ENCODE results near the gene USP31.

DNA sequence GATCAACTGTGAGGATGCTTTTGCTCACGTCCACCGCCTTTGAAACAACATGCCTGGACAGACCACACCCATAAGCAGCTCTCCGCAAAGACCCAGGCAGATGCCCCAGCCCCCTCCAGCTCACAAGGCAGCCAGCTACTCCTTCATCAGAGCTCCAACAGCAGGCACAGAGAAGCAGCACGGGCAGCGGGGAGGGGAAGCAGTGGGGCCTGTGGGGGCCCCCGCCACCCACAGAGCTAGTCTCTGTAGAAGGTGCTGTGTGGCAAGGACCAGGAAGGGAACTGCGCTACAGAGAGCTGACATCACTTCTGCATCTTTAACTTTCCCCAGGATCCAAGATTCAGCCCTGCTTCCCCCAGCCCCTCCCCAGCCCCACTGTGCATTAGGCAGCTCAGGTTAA, 23.3 kb upstream of the USP31 start:
- TF ChIP-seq, protein P1, sequence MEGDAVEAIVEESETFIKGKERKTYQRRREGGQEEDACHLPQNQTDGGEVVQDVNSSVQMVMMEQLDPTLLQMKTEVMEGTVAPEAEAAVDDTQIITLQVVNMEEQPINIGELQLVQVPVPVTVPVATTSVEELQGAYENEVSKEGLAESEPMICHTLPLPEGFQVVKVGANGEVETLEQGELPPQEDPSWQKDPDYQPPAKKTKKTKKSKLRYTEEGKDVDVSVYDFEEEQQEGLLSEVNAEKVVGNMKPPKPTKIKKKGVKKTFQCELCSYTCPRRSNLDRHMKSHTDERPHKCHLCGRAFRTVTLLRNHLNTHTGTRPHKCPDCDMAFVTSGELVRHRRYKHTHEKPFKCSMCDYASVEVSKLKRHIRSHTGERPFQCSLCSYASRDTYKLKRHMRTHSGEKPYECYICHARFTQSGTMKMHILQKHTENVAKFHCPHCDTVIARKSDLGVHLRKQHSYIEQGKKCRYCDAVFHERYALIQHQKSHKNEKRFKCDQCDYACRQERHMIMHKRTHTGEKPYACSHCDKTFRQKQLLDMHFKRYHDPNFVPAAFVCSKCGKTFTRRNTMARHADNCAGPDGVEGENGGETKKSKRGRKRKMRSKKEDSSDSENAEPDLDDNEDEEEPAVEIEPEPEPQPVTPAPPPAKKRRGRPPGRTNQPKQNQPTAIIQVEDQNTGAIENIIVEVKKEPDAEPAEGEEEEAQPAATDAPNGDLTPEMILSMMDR (IDR thresholded peaks at IDR 0.05; ENCODE audit: control extremely low read depth in 1 of 3, insufficient read depth in 1 of 3, low read depth in 1 of 3, low read length in 3 of 3) = no peak
- TF ChIP-seq NANOG (IDR thresholded peaks at IDR 0.05; ENCODE audit: insufficient read depth, low read depth, low read length, poor library complexity, severe bottlenecking) (no peak), CHD2 (IDR thresholded peaks at IDR 0.05; ENCODE audit: low read length) (no peak), EZH2 (IDR thresholded peaks at IDR 0.05; ENCODE audit: low read depth, low read length, severe bottlenecking) (no peak), SUZ12 (IDR thresholded peaks at IDR 0.05; ENCODE audit: low read length) (no peak), POLR2AphosphoS5 (IDR thresholded peaks at IDR 0.05; ENCODE audit: low read depth, low read length) (no peak), JUN (IDR thresholded peaks at IDR 0.05; ENCODE audit: low read depth, low read length) (no peak), RBBP5 (IDR thresholded peaks at IDR 0.05; ENCODE audit: borderline replicate concordance, low read depth, low read length) (no peak), POLR2A (IDR thresholded peaks at IDR 0.05; ENCODE audit: control extremely low read depth in 1 of 2, low read depth in 2 of 2, low read length in 2 of 2) (no peak), EP300 (IDR thresholded peaks at IDR 0.05; ENCODE audit: borderline replicate concordance in 1 of 2, low read depth in 2 of 2, low read length in 2 of 2) (no peak), SP1 (IDR thresholded peaks at IDR 0.05; ENCODE audit: low read depth, low read length) (no peak), ZNF274 (IDR thresholded peaks at IDR 0.05; ENCODE audit: borderline replicate concordance, extremely low read depth, low read length) (no peak)
- TF ChIP-seq, protein P2, sequence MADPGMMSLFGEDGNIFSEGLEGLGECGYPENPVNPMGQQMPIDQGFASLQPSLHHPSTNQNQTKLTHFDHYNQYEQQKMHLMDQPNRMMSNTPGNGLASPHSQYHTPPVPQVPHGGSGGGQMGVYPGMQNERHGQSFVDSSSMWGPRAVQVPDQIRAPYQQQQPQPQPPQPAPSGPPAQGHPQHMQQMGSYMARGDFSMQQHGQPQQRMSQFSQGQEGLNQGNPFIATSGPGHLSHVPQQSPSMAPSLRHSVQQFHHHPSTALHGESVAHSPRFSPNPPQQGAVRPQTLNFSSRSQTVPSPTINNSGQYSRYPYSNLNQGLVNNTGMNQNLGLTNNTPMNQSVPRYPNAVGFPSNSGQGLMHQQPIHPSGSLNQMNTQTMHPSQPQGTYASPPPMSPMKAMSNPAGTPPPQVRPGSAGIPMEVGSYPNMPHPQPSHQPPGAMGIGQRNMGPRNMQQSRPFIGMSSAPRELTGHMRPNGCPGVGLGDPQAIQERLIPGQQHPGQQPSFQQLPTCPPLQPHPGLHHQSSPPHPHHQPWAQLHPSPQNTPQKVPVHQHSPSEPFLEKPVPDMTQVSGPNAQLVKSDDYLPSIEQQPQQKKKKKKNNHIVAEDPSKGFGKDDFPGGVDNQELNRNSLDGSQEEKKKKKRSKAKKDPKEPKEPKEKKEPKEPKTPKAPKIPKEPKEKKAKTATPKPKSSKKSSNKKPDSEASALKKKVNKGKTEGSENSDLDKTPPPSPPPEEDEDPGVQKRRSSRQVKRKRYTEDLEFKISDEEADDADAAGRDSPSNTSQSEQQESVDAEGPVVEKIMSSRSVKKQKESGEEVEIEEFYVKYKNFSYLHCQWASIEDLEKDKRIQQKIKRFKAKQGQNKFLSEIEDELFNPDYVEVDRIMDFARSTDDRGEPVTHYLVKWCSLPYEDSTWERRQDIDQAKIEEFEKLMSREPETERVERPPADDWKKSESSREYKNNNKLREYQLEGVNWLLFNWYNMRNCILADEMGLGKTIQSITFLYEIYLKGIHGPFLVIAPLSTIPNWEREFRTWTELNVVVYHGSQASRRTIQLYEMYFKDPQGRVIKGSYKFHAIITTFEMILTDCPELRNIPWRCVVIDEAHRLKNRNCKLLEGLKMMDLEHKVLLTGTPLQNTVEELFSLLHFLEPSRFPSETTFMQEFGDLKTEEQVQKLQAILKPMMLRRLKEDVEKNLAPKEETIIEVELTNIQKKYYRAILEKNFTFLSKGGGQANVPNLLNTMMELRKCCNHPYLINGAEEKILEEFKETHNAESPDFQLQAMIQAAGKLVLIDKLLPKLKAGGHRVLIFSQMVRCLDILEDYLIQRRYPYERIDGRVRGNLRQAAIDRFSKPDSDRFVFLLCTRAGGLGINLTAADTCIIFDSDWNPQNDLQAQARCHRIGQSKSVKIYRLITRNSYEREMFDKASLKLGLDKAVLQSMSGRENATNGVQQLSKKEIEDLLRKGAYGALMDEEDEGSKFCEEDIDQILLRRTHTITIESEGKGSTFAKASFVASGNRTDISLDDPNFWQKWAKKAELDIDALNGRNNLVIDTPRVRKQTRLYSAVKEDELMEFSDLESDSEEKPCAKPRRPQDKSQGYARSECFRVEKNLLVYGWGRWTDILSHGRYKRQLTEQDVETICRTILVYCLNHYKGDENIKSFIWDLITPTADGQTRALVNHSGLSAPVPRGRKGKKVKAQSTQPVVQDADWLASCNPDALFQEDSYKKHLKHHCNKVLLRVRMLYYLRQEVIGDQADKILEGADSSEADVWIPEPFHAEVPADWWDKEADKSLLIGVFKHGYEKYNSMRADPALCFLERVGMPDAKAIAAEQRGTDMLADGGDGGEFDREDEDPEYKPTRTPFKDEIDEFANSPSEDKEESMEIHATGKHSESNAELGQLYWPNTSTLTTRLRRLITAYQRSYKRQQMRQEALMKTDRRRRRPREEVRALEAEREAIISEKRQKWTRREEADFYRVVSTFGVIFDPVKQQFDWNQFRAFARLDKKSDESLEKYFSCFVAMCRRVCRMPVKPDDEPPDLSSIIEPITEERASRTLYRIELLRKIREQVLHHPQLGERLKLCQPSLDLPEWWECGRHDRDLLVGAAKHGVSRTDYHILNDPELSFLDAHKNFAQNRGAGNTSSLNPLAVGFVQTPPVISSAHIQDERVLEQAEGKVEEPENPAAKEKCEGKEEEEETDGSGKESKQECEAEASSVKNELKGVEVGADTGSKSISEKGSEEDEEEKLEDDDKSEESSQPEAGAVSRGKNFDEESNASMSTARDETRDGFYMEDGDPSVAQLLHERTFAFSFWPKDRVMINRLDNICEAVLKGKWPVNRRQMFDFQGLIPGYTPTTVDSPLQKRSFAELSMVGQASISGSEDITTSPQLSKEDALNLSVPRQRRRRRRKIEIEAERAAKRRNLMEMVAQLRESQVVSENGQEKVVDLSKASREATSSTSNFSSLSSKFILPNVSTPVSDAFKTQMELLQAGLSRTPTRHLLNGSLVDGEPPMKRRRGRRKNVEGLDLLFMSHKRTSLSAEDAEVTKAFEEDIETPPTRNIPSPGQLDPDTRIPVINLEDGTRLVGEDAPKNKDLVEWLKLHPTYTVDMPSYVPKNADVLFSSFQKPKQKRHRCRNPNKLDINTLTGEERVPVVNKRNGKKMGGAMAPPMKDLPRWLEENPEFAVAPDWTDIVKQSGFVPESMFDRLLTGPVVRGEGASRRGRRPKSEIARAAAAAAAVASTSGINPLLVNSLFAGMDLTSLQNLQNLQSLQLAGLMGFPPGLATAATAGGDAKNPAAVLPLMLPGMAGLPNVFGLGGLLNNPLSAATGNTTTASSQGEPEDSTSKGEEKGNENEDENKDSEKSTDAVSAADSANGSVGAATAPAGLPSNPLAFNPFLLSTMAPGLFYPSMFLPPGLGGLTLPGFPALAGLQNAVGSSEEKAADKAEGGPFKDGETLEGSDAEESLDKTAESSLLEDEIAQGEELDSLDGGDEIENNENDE (IDR thresholded peaks at IDR 0.05; ENCODE audit: insufficient replicate concordance, low read length) = no peak
